ENCODE data around the gene HDAC9.

DNA sequence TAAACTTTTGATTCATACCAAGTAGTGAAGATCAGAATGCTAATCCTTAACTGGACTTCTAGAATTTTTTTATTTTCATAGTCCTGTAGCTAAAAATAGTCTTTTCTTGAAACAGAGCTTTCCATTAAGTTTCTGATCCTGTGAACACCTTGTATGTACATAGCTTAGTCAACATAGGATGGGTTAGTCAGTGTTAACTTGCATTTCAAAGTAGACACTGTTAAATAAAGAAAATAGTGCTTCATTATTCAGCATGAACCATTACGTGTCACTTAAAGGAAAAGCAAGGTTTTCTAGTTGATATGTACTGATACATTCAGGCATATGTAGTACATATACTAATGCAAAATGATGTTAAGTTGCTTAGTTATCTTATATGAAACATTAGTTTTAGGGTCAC is 7.5 kb upstream of the HDAC9 start:
- no peak for TF ChIP-seq EZH2phosphoT487 (IDR thresholded peaks at IDR 0.05; ENCODE audit: borderline replicate concordance)
- TF ChIP-seq, protein P1, sequence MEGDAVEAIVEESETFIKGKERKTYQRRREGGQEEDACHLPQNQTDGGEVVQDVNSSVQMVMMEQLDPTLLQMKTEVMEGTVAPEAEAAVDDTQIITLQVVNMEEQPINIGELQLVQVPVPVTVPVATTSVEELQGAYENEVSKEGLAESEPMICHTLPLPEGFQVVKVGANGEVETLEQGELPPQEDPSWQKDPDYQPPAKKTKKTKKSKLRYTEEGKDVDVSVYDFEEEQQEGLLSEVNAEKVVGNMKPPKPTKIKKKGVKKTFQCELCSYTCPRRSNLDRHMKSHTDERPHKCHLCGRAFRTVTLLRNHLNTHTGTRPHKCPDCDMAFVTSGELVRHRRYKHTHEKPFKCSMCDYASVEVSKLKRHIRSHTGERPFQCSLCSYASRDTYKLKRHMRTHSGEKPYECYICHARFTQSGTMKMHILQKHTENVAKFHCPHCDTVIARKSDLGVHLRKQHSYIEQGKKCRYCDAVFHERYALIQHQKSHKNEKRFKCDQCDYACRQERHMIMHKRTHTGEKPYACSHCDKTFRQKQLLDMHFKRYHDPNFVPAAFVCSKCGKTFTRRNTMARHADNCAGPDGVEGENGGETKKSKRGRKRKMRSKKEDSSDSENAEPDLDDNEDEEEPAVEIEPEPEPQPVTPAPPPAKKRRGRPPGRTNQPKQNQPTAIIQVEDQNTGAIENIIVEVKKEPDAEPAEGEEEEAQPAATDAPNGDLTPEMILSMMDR (conservative IDR thresholded peaks at IDR 0.05; ENCODE audit: low read length): no peak

All from Loucy (cell line).